ENCODE data around the gene UGT1A4. TPM values are rescaled to one million over a fixed set of nuclear protein-coding genes. Genes with fewer than 3 reads are reported as not detected.

UGT1A4 gene
- total and polyA plus RNA-seq, 2 donors (not counting 1 experiment from before 2014, with no cell fraction given), result not detected

DNA sequence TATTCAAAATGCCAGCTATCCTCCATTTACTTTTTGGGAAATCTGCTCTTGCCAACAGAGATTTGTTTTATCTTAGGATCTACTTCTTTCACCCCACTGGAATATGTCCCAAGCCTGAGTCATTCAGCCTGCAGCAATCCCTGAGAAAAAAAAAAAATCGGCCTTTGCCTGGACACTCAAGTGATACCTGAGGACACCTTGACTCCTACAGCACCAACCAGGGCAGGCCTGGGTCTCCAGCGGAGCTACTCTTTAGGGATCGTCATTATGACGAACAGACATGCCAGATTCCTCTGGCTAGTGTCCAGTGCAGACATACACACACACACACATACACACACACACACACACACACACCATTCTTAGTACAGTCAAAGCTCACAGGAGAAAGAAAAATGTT, 28.1 kb upstream of the UGT1A4 start:
- TF ChIP-seq, protein P1, sequence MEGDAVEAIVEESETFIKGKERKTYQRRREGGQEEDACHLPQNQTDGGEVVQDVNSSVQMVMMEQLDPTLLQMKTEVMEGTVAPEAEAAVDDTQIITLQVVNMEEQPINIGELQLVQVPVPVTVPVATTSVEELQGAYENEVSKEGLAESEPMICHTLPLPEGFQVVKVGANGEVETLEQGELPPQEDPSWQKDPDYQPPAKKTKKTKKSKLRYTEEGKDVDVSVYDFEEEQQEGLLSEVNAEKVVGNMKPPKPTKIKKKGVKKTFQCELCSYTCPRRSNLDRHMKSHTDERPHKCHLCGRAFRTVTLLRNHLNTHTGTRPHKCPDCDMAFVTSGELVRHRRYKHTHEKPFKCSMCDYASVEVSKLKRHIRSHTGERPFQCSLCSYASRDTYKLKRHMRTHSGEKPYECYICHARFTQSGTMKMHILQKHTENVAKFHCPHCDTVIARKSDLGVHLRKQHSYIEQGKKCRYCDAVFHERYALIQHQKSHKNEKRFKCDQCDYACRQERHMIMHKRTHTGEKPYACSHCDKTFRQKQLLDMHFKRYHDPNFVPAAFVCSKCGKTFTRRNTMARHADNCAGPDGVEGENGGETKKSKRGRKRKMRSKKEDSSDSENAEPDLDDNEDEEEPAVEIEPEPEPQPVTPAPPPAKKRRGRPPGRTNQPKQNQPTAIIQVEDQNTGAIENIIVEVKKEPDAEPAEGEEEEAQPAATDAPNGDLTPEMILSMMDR (conservative IDR thresholded peaks at IDR 0.05 in 1 of 2, IDR thresholded peaks at IDR 0.05 in 1 of 2; ENCODE audit: low read depth in 1 of 2, low read length in 2 of 2), result no peak
- no peak for TF ChIP-seq EZH2 (IDR thresholded peaks at IDR 0.05; ENCODE audit: low read length, missing control alignments)
- no peaks in the 10 kb centered on the region for H3K36me3 ChIP-seq (ENCODE audit: control insufficient read depth, insufficient read depth, low read length)
- no peak overlapping the region for H3K4me3 ChIP-seq (replicated peaks in 1 of 4; ENCODE audit: control extremely low read depth in 1 of 4, insufficient read depth in 1 of 4, low read depth in 3 of 4, low read length in 4 of 4)
- H3K9ac ChIP-seq (ENCODE audit: insufficient read depth, low read length), result no peak overlapping the region
- H3K27ac ChIP-seq (ENCODE audit: insufficient read depth, low read length), result no peak overlapping the region
- peak in 1 of 2 donors; percentile 30 for DNase-seq (ENCODE audit: low read depth in 2 of 2)
- no peak overlapping the region for H2AFZ ChIP-seq (ENCODE audit: low read length)
- H3K9me3 ChIP-seq (ENCODE audit: control insufficient read depth, insufficient read depth, low read depth, low read length), result no peaks in the 10 kb centered on the region
- H3K27me3 ChIP-seq (ENCODE audit: control insufficient read depth, insufficient read depth, low read length), result no peaks in the 10 kb centered on the region
- H4K20me1 ChIP-seq (ENCODE audit: control insufficient read depth, extremely low read depth, insufficient read depth, low read length), result no peaks in the 10 kb centered on the region
- H3K79me2 ChIP-seq (ENCODE audit: control insufficient read depth, insufficient read depth, low read length), result no peaks in the 10 kb centered on the region
- no peak overlapping the region for H3K4me2 ChIP-seq (ENCODE audit: extremely low read depth, insufficient read depth, low read length)
- no peaks in the 10 kb centered on the region for H3K4me1 ChIP-seq (ENCODE audit: control insufficient read depth, extremely low read depth, insufficient read depth, low read length)

DNA sequence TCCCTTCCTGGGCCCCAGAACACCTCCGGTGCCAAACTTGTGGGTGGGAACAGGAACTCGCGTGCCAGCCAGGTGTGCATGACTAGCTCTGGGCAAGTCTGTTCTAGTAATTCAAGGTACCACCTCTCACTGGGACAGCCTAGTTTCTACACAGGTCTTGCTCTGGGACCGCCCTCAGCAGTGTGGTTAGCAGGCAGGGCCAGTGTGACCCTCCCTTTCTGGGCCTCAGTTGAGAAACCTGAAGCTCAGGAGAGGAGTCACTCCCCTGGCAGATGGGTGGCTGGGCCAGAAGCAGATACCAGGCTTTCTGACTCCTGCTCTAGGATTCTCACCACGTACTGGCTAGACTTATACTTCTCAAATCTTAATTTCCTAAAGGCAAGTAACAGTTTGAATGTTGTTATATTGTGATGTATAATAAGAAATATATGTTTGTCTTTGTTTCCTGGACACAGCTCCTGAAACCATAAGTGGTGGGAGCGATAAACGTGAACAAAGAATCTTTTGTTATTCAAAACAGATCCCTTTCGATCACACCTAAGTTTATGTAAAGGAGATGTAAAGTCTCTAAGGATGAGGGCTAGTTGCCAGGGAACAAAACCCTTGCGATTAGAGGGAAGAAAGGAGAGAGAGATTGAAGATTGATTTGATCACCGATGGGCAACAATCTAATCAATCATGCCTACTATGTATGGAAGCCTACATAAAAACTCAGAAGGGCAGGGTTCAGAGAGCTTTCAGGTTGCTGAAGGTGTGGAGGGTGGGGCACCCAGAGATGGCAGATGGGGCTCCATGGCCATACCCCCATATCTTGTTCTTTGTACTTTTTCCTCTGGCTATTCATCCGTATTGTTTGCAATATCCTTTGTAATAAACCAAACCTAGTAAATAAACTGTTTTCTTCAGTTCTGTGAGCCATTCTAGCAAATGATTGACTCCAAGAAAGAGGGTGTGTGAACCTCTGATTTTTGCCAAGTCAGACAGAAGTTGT, 26.8 kb upstream of the UGT1A4 start:
- TF ChIP-seq, protein P1 (conservative IDR thresholded peaks at IDR 0.05 in 1 of 2, IDR thresholded peaks at IDR 0.05 in 1 of 2; ENCODE audit: low read depth in 1 of 2, low read length in 2 of 2), result no peak
- no peak for TF ChIP-seq EZH2 (IDR thresholded peaks at IDR 0.05; ENCODE audit: low read length, missing control alignments)
- H3K9me3 ChIP-seq (ENCODE audit: control insufficient read depth, insufficient read depth, low read depth, low read length), result no peaks in the 10 kb centered on the region
- no peaks in the 10 kb centered on the region for H4K20me1 ChIP-seq (ENCODE audit: control insufficient read depth, extremely low read depth, insufficient read depth, low read length)
- H3K79me2 ChIP-seq (ENCODE audit: control insufficient read depth, insufficient read depth, low read length), result no peaks in the 10 kb centered on the region
- no peak overlapping the region for H2AFZ ChIP-seq (ENCODE audit: low read length)
- H3K9ac ChIP-seq (ENCODE audit: insufficient read depth, low read length), result no peak overlapping the region
- no peak overlapping the region for H3K27ac ChIP-seq (ENCODE audit: insufficient read depth, low read length)
- no peaks in the 10 kb centered on the region for H3K27me3 ChIP-seq (ENCODE audit: control insufficient read depth, insufficient read depth, low read length)
- no peak for DNase-seq (ENCODE audit: low read depth in 2 of 2)
- H3K36me3 ChIP-seq (ENCODE audit: control insufficient read depth, insufficient read depth, low read length), result no peaks in the 10 kb centered on the region
- no peak overlapping the region for H3K4me3 ChIP-seq (replicated peaks in 1 of 4; ENCODE audit: control extremely low read depth in 1 of 4, insufficient read depth in 1 of 4, low read depth in 3 of 4, low read length in 4 of 4)
- no peak overlapping the region for H3K4me2 ChIP-seq (ENCODE audit: extremely low read depth, insufficient read depth, low read length)
- H3K4me1 ChIP-seq (ENCODE audit: control insufficient read depth, extremely low read depth, insufficient read depth, low read length), result no peaks in the 10 kb centered on the region

DNA sequence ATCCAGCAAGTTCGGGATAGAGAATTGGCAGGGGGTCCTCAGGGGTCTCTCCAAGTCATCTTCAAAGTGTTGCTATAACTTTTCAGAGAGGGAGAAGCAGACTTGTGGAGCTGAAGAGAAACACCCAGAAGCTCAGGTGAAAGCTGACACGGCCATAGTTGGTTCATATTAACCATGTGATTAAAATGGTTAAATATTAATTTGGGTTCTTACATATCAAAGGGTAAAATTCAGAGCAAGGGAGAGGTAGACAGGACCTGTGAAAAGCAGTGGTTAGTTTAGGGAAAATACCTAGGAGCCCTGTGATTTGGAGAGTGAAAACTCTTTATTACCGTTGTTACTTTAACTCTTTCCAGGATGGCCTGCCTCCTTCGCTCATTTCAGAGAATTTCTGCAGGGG, 25.9 kb upstream of the UGT1A4 start, which contains the start of gene UGT1A6:
Gene UGT1A6, plus strand, starts transcription at position 243 of the 400 bp plus-strand sequence. Its CDS starts 115 bp downstream, at position 358.
- no peak within 1 kb of the TSS for H2AFZ ChIP-seq (ENCODE audit: low read length)
- no peak within 1 kb of the TSS for H3K4me3 ChIP-seq (replicated peaks in 1 of 4; ENCODE audit: control extremely low read depth in 1 of 4, insufficient read depth in 1 of 4, low read depth in 3 of 4, low read length in 4 of 4)
- H3K36me3 ChIP-seq (ENCODE audit: control insufficient read depth, insufficient read depth, low read length), result no peaks in the 10 kb centered on the region
- H3K79me2 ChIP-seq (ENCODE audit: control insufficient read depth, insufficient read depth, low read length), result no peaks in the 10 kb centered on the region
- no peak within 1 kb of the TSS for H3K4me2 ChIP-seq (ENCODE audit: extremely low read depth, insufficient read depth, low read length)
- H3K4me1 ChIP-seq (ENCODE audit: control insufficient read depth, extremely low read depth, insufficient read depth, low read length), result no peaks in the 10 kb centered on the region
- TF ChIP-seq, protein P1 (conservative IDR thresholded peaks at IDR 0.05 in 1 of 2, IDR thresholded peaks at IDR 0.05 in 1 of 2; ENCODE audit: low read depth in 1 of 2, low read length in 2 of 2), result no peak
- TF ChIP-seq EZH2 (IDR thresholded peaks at IDR 0.05; ENCODE audit: low read length, missing control alignments), result no peak
- no peak for DNase-seq (ENCODE audit: low read depth in 2 of 2)
- no peak within 1 kb of the TSS for H3K27ac ChIP-seq (ENCODE audit: insufficient read depth, low read length)
- H3K9me3 ChIP-seq (ENCODE audit: control insufficient read depth, insufficient read depth, low read depth, low read length), result no peaks in the 10 kb centered on the region
- no peaks in the 10 kb centered on the region for H3K27me3 ChIP-seq (ENCODE audit: control insufficient read depth, insufficient read depth, low read length)
- no peaks in the 10 kb centered on the region for H4K20me1 ChIP-seq (ENCODE audit: control insufficient read depth, extremely low read depth, insufficient read depth, low read length)
- no peak within 1 kb of the TSS for H3K9ac ChIP-seq (ENCODE audit: insufficient read depth, low read length)
